ENCODE measurements around the gene DCTD. TPM values are rescaled to one million over a fixed set of nuclear protein-coding genes. Genes with fewer than 3 reads are reported as not detected.

Gene DCTD
- total and polyA plus RNA-seq, 2 of the 13 experiments (the other 11 are each of a cell fraction or from before 2014, with no cell fraction given): 85.1 to 95.3 TPM

- TF ChIP-seq IKZF5 (CRISPR knock-in tag; IDR thresholded peaks at IDR 0.05) (no peak), ARID4A (CRISPR knock-in tag; IDR thresholded peaks at IDR 0.05; ENCODE audit: borderline replicate concordance) (no peak)
Observed at GRCh38 chr4:182873726-182874125, 43.5 kb downstream of the DCTD start (continued).

DNA sequence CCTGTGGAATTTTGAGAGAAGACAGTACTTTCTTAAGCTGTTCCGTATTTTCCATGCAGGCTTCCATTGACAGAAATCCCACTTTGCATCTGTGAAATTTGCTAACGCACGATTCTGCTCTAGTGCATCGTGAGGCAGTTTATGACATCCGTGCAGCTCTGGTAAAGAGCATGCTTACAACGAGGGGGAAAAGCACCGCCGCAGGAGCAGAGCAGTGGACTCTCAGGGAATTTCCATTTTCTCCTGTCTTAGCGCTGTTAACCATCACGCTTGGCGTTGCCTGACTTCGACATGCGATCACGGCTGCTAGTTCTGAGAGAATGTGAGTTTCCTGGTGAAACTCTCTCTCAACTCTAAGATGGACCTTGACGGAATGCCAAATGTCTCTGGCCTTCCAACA is 43.9 kb downstream of the DCTD start:
- H3K79me2 ChIP-seq (ENCODE audit: insufficient read depth, low read length): no peaks in the 10 kb centered on the region
- 97% methylated on average over 15 of the region's 15 CpGs for WGBS (ENCODE audit: low lambda C conversion rate)
- no peak overlapping the region for H3K4me2 ChIP-seq (ENCODE audit: low read depth, low read length)
- in situ Hi-C loops (cut with HindIII; ENCODE audit: extremely low pct_ligation_motif_present, low pct_unique_long_range_greater_than_20kb): no loop called here
- no peak overlapping the region for H2AFZ ChIP-seq (ENCODE audit: low read length)
- H3K4me3 ChIP-seq (replicated peaks in 1 of 3; ENCODE audit: insufficient read depth in 1 of 3, low read depth in 2 of 3, low read length in 3 of 3): no peak overlapping the region
- DNase-seq (ENCODE audit: low spot score) (no peak), FAIRE-seq (no peak), ATAC-seq (no peak)
- H3K9ac ChIP-seq (ENCODE audit: insufficient read depth, low read depth, low read length): no peak overlapping the region
- intact Hi-C loops (cut with micrococcal nuclease; ENCODE audit: unreplicated experiment): no loop called here
- H3K27ac ChIP-seq (ENCODE audit: extremely low read length, insufficient read depth, low read length): no peak overlapping the region
- H3K27me3 ChIP-seq (ENCODE audit: control insufficient read depth in 1 of 2, insufficient read depth in 2 of 2, low read length in 2 of 2): no peaks in the 10 kb centered on the region
- H3K9me3 ChIP-seq (ENCODE audit: low read length): no peaks in the 10 kb centered on the region
- no peaks in the 10 kb centered on the region for H4K20me1 ChIP-seq (ENCODE audit: insufficient read depth, low read length)
- H3K36me3 ChIP-seq (replicated peaks in 1 of 2; ENCODE audit: control insufficient read depth in 1 of 2, insufficient read depth in 2 of 2, low read length in 2 of 2): peaks cover 0 to 4% of the 10 kb centered on the region in 2 experiments; a peak in 2 of 5 replicates
- BruUV-seq (replicated peaks): no TSS peak
- ChIA-PET POLR2A (no interaction called here), CTCF (ENCODE audit: low intra/inter-chr PET ratio, low total read pairs) (no interaction called here)
- H3K4me1 ChIP-seq (ENCODE audit: insufficient read depth, low read length): peaks cover 19% of the 10 kb centered on the region
- TF ChIP-seq SNAPC2 (CRISPR knock-in tag; IDR thresholded peaks at IDR 0.05): no peak
- no peak for TF ChIP-seq CBX5 (CRISPR knock-in tag; IDR thresholded peaks at IDR 0.05; ENCODE audit: borderline replicate concordance)
- no peak for TF ChIP-seq ZBTB3 (CRISPR knock-in tag; IDR thresholded peaks at IDR 0.05; ENCODE audit: borderline replicate concordance, low read depth)
- no peak for TF ChIP-seq ZFYVE20 (CRISPR knock-in tag; IDR thresholded peaks at IDR 0.05; ENCODE audit: borderline replicate concordance, low read depth)
- TF ChIP-seq, protein P1, sequence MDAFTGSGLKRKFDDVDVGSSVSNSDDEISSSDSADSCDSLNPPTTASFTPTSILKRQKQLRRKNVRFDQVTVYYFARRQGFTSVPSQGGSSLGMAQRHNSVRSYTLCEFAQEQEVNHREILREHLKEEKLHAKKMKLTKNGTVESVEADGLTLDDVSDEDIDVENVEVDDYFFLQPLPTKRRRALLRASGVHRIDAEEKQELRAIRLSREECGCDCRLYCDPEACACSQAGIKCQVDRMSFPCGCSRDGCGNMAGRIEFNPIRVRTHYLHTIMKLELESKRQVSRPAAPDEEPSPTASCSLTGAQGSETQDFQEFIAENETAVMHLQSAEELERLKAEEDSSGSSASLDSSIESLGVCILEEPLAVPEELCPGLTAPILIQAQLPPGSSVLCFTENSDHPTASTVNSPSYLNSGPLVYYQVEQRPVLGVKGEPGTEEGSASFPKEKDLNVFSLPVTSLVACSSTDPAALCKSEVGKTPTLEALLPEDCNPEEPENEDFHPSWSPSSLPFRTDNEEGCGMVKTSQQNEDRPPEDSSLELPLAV (CRISPR knock-in tag; conservative IDR thresholded peaks at IDR 0.05; ENCODE audit: low read depth): no peak
- no peak for TF ChIP-seq HIVEP1 (CRISPR knock-in tag; IDR thresholded peaks at IDR 0.05)
- no peak for TF ChIP-seq SUZ12 (IDR thresholded peaks at IDR 0.05; ENCODE audit: low read depth, low read length)
- TF ChIP-seq, protein P2, sequence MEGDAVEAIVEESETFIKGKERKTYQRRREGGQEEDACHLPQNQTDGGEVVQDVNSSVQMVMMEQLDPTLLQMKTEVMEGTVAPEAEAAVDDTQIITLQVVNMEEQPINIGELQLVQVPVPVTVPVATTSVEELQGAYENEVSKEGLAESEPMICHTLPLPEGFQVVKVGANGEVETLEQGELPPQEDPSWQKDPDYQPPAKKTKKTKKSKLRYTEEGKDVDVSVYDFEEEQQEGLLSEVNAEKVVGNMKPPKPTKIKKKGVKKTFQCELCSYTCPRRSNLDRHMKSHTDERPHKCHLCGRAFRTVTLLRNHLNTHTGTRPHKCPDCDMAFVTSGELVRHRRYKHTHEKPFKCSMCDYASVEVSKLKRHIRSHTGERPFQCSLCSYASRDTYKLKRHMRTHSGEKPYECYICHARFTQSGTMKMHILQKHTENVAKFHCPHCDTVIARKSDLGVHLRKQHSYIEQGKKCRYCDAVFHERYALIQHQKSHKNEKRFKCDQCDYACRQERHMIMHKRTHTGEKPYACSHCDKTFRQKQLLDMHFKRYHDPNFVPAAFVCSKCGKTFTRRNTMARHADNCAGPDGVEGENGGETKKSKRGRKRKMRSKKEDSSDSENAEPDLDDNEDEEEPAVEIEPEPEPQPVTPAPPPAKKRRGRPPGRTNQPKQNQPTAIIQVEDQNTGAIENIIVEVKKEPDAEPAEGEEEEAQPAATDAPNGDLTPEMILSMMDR (CRISPR knock-in tag; IDR thresholded peaks at IDR 0.05): no peak
- TF ChIP-seq SMAD3 (CRISPR knock-in tag; IDR thresholded peaks at IDR 0.05): no peak
- TF ChIP-seq FLYWCH1 (CRISPR knock-in tag; IDR thresholded peaks at IDR 0.05): no peak
- TF ChIP-seq, protein P3, sequence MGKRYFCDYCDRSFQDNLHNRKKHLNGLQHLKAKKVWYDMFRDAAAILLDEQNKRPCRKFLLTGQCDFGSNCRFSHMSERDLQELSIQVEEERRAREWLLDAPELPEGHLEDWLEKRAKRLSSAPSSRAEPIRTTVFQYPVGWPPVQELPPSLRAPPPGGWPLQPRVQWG (CRISPR knock-in tag; IDR thresholded peaks at IDR 0.05; ENCODE audit: borderline replicate concordance, low read depth): no peak

All from HepG2 (cell line).